ENCODE data around the gene MYL5. TPM values are rescaled to one million over a fixed set of nuclear protein-coding genes. Genes with fewer than 3 reads are reported as not detected.
A peak's percentile ranks its signal among the peaks of the same experiment; 100 is the strongest.

Gene MYL5
- total and polyA plus RNA-seq, 2 of the 13 experiments (the other 11 are each of a cell fraction or from before 2014, with no cell fraction given), result 6.5 to 16.0 TPM

GRCh38 chr4:692771-693554 is 18.6 kb downstream of the MYL5 start (continued):
- TF ChIP-seq YY1 (IDR thresholded peaks at IDR 0.05; ENCODE audit: insufficient read depth, insufficient replicate concordance, low read depth, low read length), result no peak
- TF ChIP-seq ZNF326 (CRISPR knock-in tag; IDR thresholded peaks at IDR 0.05; ENCODE audit: borderline replicate concordance), result no peak
- TF ChIP-seq CBX1 (IDR thresholded peaks at IDR 0.05; ENCODE audit: low read depth), result no peak
- peak; percentile 46; the same call in 1 of the 2 replicates for TF ChIP-seq TBX2 (CRISPR knock-in tag; IDR thresholded peaks at IDR 0.05; ENCODE audit: borderline replicate concordance)
- TF ChIP-seq MLLT10 (CRISPR knock-in tag; IDR thresholded peaks at IDR 0.05), result no peak
- no peak for TF ChIP-seq SP1 (IDR thresholded peaks at IDR 0.05)
- TF ChIP-seq SP1 (CRISPR knock-in tag; IDR thresholded peaks at IDR 0.05), result no peak
- TF ChIP-seq MXD1 (CRISPR knock-in tag; IDR thresholded peaks at IDR 0.05), result no peak
- TF ChIP-seq TOE1 (CRISPR knock-in tag; IDR thresholded peaks at IDR 0.05), result no peak
- no peak for TF ChIP-seq HMGA1 (CRISPR knock-in tag; conservative IDR thresholded peaks at IDR 0.05)
- TF ChIP-seq SRSF9 (IDR thresholded peaks at IDR 0.05; ENCODE audit: borderline replicate concordance, insufficient read depth, low read depth, low read length, poor library complexity, severe bottlenecking), result no peak
- TF ChIP-seq ZNF605 (CRISPR knock-in tag; IDR thresholded peaks at IDR 0.05), result peak; percentile 58; the same call in 1 of the 2 replicates
- TF ChIP-seq ATF4 (CRISPR knock-in tag; IDR thresholded peaks at IDR 0.05), result peak in 1 of 2 experiments; percentile 60; a peak in 2 of 4 replicates
- TF ChIP-seq MED8 (CRISPR knock-in tag; IDR thresholded peaks at IDR 0.05; ENCODE audit: insufficient replicate concordance), result no peak
- TF ChIP-seq SNRNP70 (IDR thresholded peaks at IDR 0.05; ENCODE audit: low read depth, low read length), result no peak
- no peak for TF ChIP-seq STAT6 (CRISPR knock-in tag; IDR thresholded peaks at IDR 0.05; ENCODE audit: borderline replicate concordance)
- no peak for TF ChIP-seq HNRNPL (IDR thresholded peaks at IDR 0.05; ENCODE audit: low read depth, low read length)
- no peak for TF ChIP-seq ZNF275 (CRISPR knock-in tag; IDR thresholded peaks at IDR 0.05; ENCODE audit: borderline replicate concordance)
- no peak for TF ChIP-seq AFF4 (CRISPR knock-in tag; IDR thresholded peaks at IDR 0.05)
